Erythroblast (primary cell): ENCODE results near the gene VANGL2.

Experiments used
- GATA1 ChIP-seq: IDR thresholded peaks from 2 replicates; pipeline ENCODE4 v1.6.1; 2011; ENCODE audit warnings: low read depth, mild to moderate bottlenecking, control low read depth, low read length, moderate library complexity
- POLR2A ChIP-seq: IDR thresholded peaks from 2 replicates; pipeline ENCODE4 v1.6.1; 2011; ENCODE audit warnings: mild to moderate bottlenecking, low read length

DNA sequence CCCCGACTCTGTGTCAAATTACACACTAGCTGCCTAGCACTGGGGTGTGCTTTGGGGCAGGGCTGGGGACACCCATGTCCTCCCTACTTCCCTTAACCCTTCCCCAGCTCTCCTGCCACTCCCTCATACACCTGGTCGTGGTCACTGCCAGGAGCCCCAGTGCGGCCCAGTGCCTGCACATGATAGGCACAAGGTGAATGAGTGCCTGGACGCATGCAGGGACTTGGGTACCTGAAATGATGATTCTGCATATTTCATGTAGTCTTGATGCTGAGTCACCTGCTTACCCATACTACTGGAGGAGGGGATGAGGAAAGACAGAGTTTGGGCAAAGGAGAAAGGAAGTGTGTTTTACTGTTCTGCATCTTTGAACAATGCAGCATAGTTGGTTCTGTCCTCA lies 1.5 kb upstream of the VANGL2 start:
- TF ChIP-seq POLR2A (no peak), GATA1 (no peak)
